ENCODE data around the gene DLG2. TPM values are rescaled to one million over a fixed set of nuclear protein-coding genes. Genes with fewer than 3 reads are reported as not detected.

The DLG2 gene
- total RNA-seq, 1 donor from 2014 or later, result 6.1 TPM

DNA sequence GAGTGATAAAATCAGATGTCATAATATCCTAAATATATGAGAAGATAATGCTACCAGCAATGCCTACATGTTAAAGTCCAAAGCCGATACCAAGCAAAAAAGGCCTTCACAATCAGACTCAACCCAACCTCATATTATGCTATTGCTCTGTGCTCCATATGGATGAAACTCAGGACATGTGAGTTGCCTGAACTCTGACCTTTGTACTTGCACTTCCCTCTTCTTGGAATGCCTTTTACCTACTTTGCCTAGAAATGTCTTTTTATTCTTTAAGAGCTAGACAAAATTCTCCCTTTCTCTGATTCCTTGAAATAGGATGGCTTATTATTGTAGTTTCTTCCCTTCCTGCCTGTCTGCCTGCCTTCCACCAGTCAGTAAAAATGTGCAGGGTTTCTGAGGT, 1386.3 kb downstream of the DLG2 start:
- intact Hi-C loops (cut with DNase I), result no loop called here
- DNase-seq (no peak), ATAC-seq (ENCODE audit: poor library complexity) (no peak)

DNA sequence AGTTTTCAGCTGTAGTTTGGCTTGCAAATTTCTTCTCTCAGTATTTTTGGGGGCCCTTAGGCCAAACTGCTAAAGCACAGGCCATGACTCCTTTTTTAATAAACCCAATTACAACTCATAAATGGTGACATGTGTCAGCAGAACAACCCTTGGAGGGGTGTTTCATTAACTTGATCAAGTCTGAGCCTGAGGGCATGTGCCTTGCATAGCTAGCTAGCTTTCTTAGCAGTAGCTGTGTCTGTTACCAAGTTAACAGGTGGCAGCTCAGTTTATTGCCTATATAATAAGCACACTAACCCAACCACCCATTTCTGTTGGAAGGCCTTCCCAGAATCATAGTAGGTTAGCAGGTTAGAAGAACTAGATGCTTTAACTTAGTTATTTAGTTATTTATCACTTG, 1390.7 kb downstream of the DLG2 start:
- ATAC-seq (ENCODE audit: poor library complexity) (no peak), DNase-seq (no peak)
- intact Hi-C loops (cut with DNase I), result no loop called here

DNA sequence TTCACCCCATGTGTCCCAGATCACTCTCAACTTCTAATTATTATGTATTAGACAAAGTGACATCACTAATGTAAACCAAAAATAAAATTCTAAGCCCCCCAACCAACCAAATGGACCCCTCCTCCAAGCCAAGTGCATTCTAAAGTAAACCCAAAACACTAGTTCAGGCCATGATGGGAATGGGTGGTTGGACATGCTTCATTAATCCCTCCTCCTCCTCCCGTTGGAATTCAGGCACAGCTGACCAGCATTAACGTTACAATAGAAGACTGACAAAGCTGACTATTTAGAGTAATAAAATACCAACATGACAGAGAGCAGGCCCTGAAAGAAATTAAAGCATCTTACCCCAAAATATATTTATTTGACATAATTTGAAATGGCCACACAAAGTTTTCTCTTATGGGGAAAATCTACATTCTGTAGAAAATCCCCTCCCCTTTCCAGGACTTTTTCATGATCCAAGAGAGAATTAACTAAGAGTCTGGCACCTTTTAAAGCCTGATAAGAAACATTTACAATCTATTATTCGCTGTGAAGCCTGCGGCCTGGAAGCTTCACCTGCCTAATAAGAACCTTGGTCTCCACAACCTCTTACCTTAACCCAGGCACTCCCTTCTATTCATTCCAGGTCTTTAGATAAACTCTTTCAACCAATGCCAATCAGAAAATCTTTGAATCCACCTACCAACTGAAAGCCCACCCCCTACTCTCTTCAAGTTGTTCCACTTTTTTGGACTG, 1392.5 kb downstream of the DLG2 start:
- intact Hi-C loops (cut with DNase I), result no loop called here
- DNase-seq (no peak), ATAC-seq (ENCODE audit: poor library complexity) (no peak)

DNA sequence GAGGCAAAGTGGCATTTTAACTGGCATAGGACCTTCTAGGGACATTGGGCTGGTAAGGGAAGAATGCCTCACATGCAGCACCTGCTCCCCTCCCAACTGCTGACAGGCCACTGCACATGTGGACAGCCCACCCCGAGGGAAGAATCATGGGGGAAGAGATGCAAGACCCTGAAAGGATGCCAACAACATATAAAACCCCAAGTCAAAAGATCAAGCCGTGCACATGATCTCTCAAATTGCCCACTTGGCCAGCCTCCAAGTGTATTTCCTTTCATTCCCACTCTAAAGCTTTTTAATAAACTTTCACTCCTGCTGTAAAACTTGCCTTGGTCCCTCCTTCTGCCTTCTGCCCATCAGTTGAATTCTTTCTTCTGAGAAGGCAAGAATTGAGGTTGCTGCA, 1393.1 kb downstream of the DLG2 start:
- DNase-seq (no peak), ATAC-seq (ENCODE audit: poor library complexity) (no peak)
- intact Hi-C loops (cut with DNase I), result no loop called here

DNA sequence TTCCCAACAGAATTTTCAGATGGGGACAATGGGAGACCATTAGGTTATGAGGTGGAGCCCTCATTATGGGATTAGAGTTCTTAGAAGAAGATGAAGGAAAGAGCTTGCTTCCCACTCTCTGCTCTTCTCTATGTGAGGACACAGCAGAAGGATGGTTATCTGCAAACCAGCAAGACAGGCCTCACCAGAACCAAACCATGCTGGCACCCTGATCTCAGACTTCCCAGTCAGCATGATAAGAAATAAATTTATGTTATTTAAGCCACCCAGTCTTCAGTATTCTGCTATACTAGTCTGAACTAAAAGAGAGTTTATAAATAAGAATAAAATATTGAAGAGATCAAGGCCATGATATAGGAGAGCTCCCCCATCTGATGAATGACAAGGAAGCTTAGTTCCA, 1394.6 kb downstream of the DLG2 start:
- intact Hi-C loops (cut with DNase I), result no loop called here
- ATAC-seq (ENCODE audit: poor library complexity), result no peak

DNA sequence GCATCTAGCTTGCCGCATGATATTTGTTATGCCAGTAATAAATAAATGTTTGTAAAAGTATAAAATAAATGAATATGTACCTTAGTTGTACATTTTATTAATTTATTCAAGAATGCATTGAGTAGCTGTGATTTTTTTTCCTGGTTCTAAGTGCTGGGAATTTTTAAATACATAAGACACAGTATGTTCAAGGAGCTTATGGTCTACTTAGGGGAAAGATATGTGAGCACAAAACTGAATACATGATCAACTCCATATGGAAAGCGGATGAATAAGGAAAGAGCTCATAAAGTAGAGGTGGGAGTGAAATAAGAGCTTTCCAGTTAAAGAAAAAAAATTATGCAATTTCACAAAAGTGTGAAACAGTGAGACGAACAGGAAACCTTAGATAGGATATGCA, 1396.7 kb downstream of the DLG2 start:
- intact Hi-C loops (cut with DNase I), result no loop called here
- DNase-seq (no peak), ATAC-seq (ENCODE audit: poor library complexity) (no peak)

More for the DNA sequence above, 1394.6 kb downstream of the DLG2 start:
- DNase-seq, result no peak

DNA sequence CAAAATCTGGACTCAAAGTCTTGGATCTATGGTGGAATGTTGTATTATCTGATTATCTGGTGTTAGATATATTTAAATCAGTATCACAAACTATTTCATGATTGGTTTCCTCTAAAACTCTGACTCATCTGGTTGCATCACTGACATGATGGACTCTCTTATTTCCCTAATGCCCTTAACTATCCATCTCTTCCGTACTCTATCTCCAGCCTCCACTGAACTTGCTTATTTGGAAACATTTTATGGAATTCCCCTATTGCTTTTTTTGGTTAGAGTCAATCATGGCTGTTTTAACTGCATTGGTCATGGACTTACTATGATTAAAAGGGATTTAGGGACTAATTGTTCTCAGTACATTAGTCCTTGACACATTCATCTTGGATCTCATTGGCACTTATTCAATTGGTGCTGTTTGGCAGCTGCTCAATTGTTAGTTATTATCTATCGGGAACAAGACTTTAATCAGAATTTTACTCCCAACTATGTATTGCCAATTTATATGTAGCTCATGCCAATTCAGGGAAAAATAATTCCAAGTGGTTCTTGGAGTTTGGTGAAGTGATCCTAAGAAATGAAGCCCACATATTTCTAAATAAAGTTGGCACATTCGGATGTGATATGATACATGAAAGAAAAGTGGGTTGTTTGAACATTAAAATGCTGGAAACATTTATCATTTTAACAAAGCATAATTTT, 1399.0 kb downstream of the DLG2 start:
- no peak for DNase-seq
- intact Hi-C loops (cut with DNase I), result no loop called here
- no peak for ATAC-seq (ENCODE audit: poor library complexity)

DNA sequence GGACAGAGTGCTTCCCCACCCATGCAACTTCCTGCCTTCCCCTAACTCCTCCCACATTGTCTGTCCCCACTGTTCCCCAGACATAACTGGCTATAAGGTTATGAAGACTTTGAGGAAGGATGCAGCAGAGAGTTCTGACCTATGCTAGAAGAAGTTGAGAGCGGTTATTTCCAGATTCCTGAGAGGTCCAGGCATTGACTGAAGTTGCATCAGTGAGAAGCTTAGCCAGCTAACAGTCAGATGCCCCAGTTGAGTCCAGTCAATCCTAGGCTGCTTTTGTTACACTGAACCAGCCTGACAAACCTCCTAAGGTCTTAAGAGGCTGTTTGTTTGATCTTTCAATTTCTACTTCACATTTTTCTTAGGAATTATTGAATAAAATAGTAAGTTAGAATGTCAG, 1403.1 kb downstream of the DLG2 start:
- intact Hi-C loops (cut with DNase I), result no loop called here
- DNase-seq (no peak), ATAC-seq (ENCODE audit: poor library complexity) (no peak)

DNA sequence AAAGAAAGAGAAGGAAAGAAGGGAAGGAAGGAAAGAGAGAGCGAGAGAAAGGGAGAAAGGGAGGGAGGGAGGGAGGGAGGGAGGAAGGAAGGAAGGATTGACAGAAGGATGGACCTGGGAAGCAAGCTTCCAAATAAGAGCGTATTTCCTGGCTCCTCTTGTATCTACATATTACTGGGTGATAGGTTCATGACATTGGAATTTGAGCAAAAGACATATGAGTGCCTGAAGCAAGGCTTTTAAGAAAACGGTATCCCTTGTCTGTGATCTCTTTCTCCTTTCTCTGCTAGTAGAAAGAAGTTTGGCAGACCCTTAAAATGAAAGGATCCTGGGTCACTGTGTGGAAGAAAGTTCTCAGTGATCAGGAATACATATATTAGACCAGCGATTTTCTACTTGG, 1408.8 kb downstream of the DLG2 start:
- intact Hi-C loops (cut with DNase I), result no loop called here
- DNase-seq, result no peak
- no peak for ATAC-seq (ENCODE audit: poor library complexity)

DNA sequence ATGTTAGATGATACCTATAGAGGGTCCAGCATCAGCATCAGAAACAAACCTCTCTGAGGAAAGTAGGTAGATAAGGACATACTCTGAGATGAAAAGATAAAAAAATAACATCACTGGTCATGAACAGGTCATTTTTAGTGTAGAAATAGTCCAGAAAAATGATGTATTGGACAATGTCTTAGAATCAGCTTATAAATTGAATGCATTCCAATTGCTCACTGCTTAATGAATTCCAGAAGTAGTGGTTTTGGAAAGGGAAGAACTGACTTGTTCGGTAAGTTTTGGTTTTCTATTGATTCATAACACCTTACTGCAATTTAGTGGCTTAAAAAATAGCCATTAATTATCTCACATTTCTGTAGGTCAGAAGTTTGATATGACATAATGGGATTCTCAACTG, 1411.5 kb downstream of the DLG2 start:
- ATAC-seq (ENCODE audit: poor library complexity) (no peak), DNase-seq (no peak)
- intact Hi-C loops (cut with DNase I), result no loop called here

DNA sequence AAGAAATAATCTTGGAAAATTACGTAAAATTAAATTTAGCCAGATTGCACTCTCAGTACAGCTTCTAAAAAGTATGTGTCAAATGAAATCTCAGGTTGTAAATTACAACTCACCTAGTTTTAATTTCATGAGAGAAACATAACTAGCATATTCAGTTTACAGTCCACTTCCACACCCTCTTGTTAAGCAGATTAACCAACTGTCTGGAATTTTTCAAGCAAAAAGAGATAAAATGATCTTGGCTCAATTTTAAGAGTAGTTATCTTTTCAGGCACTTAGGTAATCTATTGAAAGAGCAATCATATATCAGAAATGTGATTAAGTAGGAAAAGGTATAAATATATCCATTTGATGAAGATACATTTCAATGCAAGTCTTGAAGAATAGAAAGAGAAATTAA, 1412.6 kb downstream of the DLG2 start:
- no peak for ATAC-seq (ENCODE audit: poor library complexity)
- intact Hi-C loops (cut with DNase I), result no loop called here
- no peak for DNase-seq

DNA sequence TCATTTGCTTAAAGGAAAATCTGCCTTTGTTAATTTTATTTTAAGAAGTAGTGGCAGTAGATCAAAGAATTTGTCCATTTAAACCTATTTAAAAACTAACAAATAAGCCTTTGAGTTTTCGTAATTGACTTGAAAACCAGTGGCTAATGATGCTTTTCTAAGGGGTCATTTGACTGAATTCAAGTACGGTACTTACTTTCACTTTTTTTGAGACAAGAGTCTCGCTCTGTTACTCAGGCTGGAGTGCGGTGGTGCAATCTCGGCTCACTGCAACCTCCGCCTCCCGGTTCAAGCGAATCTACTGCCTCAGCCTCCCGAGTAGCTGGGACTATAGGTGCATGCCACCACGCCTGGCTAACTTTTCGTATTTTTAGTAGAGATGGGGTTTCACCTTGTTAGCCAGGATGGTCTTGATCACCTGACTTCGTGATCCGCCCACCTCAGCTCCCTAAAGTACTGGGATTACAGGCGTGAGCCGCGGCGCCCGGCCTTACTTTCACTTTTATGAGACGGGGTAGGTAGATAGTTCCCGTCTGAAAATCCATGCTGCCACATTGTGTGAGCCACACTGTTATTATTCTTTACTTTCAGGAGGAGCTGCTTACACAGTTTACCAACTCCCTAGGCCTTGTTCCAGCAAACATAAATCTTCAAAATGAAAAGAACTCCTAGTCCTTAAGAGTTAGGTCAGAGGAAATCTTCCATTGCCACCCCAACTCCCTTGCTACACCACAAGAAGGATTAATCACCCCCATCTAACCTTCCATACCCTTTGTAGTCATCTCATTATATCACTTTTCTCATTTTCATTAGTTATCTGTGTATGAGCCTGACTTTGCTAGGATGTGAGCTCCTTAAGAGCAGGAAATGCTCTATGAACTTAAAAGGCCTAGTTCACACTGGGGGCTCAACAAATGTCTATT, 1414.4 kb downstream of the DLG2 start:
- no peak for DNase-seq
- no peak for ATAC-seq (ENCODE audit: poor library complexity)
- intact Hi-C loops (cut with DNase I), result no loop called here

DNA sequence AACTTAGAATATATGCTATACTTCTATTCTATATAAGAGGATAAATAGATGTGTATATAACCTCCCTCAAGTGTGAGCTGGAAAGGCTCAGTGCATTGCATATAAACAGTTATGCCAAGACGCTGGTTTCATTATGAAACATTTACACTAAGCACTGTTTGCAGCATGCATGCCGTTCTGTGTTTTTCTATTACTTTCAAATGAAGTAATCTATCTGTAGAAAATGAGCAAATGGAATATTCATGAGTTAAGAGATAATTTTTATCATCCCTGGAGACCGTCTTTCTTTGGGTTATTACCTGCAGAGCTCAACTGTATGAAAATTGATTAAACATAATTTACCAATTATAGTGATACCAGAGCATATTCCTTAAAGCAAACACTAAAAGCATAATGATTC, 1415.2 kb downstream of the DLG2 start:
- intact Hi-C loops (cut with DNase I), result no loop called here
- ATAC-seq (ENCODE audit: poor library complexity) (no peak), DNase-seq (no peak)

DNA sequence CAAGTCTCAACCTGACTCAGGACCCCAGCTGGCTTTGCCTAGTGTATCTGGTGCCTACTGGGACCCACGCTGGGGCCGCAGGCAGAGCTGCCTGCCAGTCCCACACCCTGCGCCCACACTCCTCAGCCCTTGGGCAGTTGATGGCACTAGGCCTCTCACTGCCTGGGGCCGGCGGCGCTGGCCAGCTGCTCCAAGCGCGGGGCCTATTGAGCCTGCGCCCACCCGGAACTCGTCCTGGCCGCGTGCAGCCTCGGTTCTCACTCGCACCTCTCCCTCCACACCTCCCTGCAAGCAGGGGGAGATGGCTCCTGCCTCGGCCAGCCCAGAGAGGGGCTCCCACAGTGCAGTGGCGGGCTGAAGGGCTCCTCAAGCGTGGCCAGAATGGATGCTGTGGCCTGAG, 1432.4 kb downstream of the DLG2 start:
- no peak for ATAC-seq (ENCODE audit: poor library complexity)
- intact Hi-C loops (cut with DNase I), result loop anchor here (10.0 kb wide), 1 partner anchor 60 kb away; no protein-coding TSS in a partner anchor
- no peak for DNase-seq

DNA sequence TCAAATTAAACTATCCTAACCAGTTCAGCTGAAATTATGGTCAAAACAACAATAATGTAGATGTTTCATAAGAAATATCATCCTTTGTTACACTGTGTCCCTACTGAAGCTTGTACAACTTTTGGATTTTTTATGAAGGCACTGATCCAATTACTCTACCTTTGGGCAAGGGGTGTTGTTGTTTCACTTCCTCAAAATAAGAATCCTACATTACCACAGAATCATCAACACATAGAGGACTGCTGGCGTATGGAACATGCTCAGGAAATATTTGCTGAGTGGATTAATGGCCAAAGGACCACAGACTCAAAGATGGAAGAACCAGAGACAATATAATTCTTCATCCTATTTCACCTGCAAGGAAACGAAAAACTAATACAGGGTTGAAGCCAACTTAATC, 1433.4 kb downstream of the DLG2 start:
- DNase-seq, result no peak
- intact Hi-C loops (cut with DNase I), result loop anchor here (10.0 kb wide), 1 partner anchor 59 kb away; no protein-coding TSS in a partner anchor

DNA sequence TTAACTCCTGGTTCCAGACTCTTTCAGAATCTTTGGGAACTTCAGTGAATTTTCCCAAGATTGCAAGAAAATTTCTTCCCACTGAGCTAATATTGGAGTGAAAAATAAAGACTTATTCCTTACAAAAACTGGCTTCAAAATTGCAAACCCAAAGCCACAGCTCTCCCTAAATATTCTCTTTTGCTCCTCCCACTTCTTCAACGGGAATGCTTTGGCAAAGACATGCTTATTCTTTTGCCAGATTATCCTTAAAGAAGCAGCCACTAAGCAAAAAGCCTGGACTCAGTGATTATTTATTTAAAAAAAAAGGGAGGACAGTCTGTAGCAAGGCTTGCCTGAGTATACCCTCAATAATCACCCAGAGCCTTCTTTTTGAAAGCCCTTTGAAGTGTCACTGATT, 1438.6 kb downstream of the DLG2 start:
- ATAC-seq (ENCODE audit: poor library complexity) (no peak), DNase-seq (no peak)
- intact Hi-C loops (cut with DNase I), result no loop called here

More for the DNA sequence above, 1433.4 kb downstream of the DLG2 start:
- no peak for ATAC-seq (ENCODE audit: poor library complexity)

DNA sequence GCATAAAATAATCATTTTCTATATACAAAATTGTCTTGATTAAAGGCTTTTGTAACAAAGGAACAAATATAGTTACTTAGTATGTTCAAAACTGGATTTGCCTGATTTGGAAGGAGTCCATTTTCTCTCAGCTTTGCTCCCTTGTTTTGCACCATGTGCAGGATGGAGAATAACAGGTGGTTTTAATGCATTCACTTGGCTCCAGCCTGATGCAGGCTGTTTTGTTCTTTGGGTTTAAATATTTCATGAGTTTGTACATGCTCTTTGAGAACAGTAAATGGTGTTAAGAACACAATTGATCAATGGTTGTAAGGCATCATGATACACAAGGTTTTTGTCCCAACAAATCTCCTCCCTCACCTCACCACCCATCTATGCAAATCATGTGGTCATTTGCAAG, 1454.1 kb downstream of the DLG2 start:
- intact Hi-C loops (cut with DNase I), result no loop called here
- DNase-seq, result no peak
- ATAC-seq (ENCODE audit: poor library complexity), result no peak

DNA sequence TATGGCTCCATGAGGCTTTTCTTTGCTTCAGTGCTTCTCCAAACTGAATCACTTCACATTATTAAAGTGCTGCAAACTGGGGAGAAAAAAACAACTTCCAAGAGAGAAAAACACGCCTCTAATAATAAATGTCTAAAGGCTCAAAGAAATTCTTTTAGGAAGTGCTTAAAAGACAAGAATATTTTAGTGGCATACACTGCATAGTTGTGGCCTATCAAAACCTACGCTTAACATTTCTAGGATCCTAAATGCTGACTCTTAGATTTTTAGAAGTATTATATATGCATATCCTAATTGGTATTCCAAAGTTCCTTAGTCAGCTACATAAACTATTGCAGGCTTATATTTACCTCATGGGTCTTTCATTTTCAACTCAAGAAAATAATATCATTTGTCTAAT, 1462.0 kb downstream of the DLG2 start:
- intact Hi-C loops (cut with DNase I), result no loop called here
- no peak for ATAC-seq (ENCODE audit: poor library complexity)
- DNase-seq, result no peak

DNA sequence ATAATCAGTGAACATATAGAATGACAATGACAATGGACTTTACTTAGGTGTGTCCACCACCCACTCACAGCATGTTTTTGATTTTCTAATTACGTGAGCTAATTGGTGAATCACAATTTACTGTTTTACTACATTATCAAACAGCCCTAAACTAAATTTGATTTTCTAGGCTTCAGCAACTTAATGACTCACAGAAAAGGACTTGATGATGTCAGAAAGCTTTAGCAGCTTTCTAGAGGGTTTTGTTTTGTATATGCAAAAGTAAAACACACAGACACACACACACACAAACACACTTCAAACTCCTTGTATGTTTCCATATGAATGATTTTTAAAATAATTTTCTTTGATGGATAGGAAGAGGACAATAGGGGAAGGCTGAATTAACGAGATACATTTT, 1462.4 kb downstream of the DLG2 start:
- intact Hi-C loops (cut with DNase I), result no loop called here
- ATAC-seq (ENCODE audit: poor library complexity) (no peak), DNase-seq (no peak)

Measured in Right ventricle myocardium superior (tissue), 1 donor.